ENCODE measurements around the gene IL11RA.
A peak's percentile ranks its signal among the peaks of the same experiment; 100 is the strongest.
"Not testable (repeated sequence)": the region's sequence is repeated elsewhere in the genome, so short reads cannot be mapped to it uniquely, and the experiment has no call there.

Gene IL11RA

DNA sequence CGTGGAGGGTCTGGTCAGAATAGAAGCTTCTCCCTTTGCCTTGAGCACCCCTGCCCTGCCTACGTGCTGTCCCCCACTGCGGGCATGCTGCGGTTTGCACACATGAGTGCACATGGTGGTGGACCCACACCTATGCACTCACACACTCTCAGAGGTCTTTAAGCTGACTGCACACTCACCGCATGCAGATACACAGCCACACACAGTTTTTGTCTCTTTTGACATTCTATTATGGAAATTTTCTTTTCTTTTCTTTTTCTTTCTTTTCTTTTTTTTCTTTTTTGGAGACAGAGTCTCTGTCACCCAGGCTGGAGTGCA, 22.5 kb upstream of the IL11RA start:
- no peak for DNase-seq

DNA sequence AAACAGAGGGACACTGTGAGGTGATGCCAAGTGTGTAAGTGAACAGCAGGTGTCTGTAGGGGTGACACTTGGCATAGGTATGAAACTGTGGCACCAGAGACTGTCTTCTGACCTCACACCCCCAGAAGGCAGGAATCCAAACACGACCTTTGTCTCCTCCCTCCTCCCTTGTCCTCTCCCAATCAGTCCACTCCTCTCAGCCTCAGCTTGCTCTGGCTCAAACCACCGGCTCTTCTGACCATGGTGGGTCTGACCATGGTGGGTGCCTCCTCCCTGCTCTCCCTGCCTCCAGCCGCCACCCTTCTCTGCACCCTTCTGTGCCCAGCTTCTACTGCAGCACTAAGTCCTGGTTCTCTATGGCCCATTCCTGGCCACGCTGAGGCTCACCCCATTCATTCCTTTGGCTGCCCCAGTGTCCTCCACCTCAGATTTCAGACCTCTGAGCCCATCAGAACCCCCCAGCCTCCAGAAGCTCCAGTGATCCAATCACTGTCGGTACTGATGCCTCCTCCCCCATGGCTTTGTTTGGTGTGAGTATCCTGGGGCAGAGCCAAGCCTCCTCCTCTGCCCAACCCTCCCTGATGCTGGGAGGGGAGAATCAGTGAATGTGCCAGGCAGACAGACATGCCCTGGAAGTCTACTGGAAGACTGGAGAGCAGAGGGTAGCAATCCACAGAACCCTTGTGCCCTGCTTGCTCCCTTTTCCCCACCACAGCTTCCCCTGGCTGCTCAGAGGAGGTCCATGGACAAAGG, 21.4 kb upstream of the IL11RA start:
- no peak for DNase-seq

DNA sequence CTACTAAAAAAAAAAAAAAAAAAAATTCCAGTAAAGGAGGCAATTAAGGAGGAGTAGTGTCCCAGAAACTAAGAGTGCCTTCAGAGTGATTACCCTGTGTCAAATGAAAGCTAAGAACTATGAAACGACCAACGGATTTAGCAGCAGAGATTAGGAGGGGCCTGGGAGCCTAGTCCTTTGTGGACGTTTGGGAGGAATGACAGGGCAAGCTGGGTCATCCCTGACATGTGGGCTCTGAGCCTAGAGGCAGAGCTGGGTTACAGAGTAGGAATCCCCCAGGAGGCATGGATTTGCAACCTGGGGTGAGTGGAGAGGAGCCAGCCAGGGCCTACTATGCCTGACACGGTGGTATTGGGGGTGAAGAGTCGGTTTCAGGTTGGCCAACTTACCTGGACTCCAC, 18.8 kb upstream of the IL11RA start:
- no peak for DNase-seq

DNA sequence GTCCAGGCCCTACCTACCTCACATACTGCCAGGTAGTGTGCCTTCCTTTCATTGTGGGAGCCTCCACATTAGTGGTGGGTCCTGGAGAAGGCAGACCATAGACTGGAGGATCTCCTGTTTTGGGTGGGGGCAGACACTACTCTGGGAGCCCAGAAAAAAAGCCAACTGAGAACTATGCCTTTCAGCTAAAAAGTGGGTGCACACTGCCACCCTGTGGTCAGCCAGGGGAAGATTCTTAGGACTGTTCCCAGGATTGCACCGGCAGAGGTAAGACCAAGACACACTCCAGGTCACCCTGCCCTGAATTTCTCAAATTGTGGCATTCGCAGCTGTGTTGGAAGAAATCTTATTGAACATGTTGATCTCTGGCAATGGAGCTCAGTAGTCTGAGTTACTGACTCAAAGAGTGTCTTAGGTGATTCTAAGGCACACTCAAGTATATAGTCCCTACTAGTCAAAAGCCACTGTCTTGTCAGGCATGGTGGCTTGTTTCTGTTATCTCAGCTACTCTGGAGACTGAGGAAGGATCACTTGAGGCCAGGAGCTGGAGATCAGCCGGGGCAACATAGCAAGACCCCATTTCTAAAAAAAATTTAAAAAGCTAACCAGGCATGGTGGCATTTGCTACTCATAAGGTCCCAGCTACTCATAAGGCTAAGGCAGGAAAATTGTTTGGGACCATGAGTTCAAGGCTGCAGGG, 18.0 kb upstream of the IL11RA start:
- DNase-seq: peak; percentile 56

DNA sequence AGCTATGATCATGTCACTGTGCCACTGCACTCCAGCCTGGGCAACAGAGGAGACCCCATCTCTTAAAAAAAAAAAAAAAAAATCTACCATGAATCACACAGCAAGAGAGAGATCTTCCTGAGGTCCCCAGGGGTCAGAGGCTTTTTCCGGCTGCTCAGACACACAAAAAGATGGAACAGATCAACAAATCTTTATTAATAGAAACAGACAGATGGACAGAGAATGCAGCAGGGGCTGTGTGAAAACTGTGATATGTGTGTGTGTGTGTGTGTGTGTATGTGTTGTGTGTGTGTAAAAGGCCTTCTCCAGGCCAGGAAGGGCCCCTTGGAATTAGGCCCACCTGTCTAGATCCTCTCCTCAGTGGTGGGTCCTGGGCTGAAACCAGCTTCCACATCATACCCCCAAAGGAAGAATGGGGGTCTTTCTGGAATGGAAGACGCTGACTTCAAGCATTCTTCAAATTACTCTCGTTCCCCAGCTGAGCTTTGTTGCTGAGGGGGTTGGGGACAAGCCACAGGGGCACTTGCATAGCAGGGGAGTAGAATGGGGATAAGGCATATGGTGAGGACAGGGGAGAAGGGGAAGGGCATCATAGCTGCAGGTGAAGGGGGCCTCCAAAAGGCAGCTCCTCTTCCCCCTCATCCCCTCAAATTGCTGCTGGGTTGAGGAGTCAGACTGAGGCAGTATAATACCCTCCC, 17.3 kb upstream of the IL11RA start:
- DNase-seq: no peak

DNA sequence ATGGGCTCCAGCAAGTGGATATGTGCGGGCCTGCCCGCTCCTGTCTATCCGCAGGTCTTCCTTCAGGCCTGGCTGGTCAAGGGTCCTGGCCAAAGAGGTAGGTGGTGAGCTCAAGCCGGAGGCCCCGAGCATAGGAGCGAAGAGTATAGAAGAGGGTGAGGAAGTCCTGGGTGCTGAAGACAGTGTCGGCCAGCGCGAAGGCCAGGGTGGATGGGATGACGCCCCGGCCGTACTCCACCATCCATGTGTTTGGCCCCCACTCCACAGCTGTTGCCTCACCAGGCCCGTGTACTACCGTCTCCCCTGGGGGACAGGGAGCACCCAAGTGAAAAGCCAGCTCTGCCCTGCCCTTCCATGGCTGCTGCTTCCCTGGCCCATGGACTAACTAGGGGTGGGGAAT, 16.4 kb upstream of the IL11RA start:
- DNase-seq: no peak

DNA sequence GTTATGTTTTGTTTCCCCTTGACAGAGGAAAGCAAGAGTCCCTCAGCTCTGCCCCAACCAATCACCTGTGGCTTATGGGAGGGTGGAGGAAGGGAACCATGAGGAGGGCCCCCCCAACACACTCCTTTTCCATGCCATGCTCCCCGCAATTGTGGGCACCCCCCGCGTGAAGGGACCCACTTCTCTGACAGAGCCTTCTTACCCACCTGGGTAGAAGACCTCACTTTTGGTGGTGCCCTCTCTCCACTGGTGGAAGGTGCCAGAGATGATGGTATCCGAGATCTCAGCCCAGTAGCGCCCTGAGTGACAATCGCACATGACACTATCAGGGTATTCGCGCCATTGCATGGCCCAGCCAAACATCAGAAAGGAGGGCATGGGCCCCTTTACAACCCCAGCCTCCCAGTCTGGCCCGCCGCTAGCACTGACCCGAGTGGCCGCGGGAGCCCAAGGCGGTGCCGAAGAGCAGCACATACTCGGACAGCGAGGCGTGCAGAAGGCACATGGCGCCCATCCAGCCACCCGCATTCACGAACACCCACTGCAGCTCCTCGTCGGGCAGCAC, 15.1 kb upstream of the IL11RA start:
- DNase-seq: no peak

DNA sequence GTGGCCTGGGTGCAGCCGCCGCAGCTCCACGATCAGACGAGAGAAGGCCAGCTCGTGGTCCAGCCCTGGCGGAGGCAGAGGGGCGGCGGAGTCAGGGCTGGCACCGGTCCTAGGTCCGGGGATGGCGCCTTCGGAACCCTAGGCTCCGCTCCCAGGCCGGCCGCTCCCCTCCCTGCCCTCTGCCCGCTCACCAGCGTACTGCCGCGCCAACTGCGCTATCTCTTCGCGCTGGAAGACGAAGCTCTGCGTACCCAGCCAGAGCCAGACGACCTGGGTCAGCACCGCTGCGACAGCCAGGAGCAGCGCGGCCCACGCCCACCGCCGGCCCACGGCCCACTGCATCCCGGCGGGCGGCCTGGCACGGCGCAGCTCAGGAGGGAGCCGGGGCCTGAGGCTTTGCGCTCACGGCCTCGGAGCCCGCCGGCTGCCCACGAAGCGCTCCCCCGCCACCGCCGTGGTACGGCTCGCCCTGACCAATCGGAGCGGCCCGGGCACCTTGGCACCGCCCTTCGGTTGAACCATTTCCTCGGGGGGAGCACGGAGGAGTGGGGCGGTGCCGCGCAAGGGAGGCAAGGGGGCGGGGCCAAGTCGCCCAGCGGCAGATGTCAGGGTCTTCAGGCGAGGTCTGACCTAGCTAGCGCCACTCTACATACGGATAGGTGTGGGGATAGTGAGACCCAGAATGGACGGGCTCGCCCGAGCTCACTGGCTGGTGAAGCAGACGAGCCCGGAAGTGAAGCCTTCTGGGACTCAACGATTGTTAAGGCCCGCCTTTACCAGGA, 14.4 kb upstream of the IL11RA start, which contains the start of gene SIGMAR1:
SIGMAR1 (minus strand) TSS at position 432 of the 782 bp plus-strand sequence; CDS start at position 342, 90 bp downstream.
- DNase-seq: peak; percentile 95

DNA sequence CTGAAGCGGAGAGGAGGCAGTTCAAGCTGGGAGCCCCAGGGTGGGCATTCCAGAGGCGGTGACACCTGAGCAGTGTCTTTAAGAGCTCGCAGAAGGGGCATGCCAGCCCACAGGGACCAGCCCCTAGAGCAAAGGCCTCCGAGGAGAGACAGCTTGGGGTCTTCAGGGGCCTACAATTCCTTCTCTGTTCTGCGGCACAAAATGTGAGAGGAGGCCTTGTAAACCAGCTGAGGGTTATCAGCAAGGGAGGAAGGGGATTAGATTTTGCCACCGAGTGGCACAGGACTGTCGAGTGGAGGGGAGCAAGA, 13.9 kb upstream of the IL11RA start:
- DNase-seq: no peak

DNA sequence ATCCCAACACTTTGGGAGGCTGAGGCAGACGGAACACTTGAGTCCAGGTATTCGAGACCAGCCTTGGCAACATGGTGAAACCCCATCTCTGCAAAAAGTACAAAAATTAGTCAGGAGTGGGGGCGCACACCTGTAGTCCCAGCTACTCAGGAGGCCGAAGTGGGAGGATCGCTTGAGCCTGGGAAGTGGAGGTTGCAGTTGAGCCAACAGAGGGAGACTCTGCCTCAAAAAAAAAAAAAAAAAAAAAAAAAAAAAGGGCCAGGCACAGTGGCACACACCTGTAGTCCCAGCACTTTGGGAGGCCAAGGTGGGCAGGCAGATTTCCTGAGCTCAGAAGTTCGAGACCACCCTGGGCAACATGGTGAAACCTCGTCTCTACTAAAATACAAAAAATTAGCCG, 12.7 kb upstream of the IL11RA start:
- DNase-seq: not testable (repeated sequence)

DNA sequence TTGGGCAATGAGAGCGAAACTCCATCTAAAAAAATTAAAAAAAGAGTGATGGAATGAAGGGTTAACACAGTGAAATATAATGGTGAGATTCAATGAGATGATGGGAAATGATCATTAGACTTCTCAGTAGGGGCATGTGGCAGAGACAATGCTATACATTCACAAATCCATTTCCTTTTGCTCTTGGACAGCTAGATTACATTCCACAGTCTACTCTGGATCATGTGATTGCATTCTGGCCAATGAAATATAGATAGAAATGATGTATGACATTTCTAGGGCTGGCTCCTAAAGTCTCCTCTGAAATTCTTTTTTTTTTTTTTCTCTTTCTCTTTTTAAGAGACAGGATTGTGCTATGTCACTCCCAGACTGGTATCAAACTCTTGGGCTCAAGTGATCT, 9.3 kb upstream of the IL11RA start:
- DNase-seq: peak; percentile 37

DNA sequence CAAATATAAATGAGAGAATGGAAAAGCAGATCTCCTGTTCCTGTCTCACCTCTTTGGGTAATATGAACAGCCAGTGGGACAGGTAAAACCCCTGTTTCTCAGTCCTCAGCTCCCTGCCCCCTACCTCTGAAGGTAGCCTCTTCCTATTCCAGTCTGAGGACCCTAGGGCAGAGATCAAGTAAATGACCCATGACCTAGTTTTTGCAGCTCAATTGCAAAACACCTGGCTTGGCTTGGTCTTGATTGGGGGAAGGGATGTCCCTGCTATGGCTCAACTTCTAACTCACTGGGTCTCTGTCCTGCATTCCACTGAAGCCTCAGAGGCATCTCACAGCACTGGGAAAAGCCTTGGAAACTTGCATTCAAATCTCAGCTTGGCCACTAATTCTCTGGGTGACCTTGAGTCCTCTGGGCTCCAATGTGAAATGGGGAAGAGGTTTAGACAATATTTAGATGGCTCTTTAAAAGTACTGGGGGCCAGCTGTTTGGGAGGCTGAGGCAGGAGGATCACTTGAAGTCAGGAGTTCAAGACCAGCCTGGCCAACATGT, 7.1 kb upstream of the IL11RA start:
- DNase-seq: no peak

DNA sequence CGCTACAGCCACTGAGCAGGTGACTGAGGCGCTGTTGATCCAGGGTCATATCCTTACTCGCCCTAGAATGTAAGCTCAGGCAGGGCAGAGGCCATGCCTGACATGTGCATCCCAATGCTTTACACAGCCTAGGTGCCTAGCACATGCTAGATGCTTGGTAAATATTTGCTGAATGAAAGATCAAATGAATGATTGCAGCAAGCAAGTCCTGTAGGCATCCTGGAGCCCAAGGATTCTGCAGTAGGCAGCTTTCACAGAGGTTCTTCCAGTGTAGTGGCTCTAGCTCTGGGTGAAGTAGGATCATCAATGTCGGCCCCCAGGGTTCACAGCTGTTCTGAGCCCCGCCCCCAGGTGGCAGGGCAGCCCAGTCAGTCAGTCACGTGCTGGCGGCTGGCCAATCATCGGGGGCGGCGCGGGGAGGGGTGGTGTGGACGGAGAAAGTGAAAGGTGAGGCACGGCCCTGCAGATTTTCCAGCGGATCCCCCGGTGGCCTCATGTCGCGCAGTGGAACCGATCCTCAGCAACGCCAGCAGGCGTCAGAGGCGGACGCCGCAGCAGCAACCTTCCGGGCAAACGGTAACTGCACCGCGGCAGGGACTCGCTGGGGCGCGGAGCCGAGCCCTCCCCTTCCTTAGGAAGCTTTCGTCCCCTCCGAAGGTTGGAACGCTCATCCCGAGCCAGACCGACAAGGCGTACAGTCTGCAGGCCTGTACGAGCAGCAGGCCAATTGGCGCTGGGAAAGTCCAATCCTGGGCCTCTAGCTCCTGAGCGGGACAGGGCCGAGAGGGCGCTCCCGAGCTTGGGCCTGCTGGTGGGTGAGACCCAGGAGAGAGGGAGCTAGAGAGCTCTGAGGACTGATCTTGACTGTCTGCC, 5.5 kb upstream of the IL11RA start, which contains the start of gene GALT:
GALT (plus strand) TSS at position 465 of the 873 bp plus-strand sequence; CDS start at position 495, 30 bp downstream.
- DNase-seq: peak; percentile 88

DNA sequence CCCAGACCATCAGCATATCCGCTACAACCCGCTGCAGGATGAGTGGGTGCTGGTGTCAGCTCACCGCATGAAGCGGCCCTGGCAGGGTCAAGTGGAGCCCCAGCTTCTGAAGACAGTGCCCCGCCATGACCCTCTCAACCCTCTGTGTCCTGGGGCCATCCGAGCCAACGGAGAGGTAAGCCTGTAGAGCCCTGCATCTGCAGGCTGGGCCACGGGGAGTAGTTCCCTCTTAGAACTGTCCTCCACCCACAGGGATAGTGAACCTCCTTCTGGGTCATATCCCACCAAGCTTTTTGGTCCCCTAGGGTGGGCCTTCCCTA, 4.9 kb upstream of the IL11RA start:
- no peak for DNase-seq

DNA sequence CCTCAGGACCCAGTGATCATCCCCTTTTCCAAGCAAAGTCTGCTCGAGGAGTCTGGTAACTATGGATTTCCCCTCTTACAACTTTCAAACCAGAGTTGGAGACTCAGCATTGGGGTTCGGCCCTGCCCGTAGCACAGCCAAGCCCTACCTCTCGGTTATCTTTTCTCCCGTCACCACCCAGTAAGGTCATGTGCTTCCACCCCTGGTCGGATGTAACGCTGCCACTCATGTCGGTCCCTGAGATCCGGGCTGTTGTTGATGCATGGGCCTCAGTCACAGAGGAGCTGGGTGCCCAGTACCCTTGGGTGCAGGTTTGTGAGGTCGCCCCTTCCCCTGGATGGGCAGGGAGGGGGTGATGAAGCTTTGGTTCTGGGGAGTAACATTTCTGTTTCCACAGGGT, 4.3 kb upstream of the IL11RA start:
- DNase-seq: no peak

DNA sequence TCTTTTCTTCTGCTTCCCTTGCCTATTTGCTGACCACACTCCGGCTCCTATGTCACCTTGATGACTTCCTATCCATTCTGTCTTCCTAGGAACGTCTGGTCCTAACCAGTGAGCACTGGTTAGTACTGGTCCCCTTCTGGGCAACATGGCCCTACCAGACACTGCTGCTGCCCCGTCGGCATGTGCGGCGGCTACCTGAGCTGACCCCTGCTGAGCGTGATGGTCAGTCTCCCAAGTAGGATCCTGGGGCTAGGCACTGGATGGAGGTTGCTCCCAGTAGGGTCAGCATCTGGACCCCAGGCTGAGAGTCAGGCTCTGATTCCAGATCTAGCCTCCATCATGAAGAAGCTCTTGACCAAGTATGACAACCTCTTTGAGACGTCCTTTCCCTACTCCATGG, 3.3 kb upstream of the IL11RA start:
- DNase-seq: no peak

DNA sequence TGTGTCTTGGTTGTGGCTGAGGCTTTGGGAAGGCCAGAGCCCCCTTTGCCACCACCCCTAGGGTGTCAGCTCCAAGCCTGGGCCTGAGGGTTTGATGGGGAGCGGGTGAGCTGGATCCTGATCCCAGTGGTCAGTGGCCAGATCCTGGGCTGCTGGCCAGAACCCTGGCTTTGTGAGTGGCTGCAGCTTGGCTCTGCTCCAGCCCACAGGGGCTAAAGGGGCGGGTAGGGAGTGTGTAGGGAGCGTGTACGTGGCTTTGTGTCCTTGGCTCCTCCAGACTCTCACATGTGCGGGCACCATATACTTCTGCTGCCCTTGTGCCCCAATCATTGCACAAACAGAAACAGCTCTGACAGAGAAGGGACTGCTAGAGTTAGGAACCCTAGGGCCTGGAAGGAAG, 1.2 kb upstream of the IL11RA start:
- no peak for DNase-seq

DNA sequence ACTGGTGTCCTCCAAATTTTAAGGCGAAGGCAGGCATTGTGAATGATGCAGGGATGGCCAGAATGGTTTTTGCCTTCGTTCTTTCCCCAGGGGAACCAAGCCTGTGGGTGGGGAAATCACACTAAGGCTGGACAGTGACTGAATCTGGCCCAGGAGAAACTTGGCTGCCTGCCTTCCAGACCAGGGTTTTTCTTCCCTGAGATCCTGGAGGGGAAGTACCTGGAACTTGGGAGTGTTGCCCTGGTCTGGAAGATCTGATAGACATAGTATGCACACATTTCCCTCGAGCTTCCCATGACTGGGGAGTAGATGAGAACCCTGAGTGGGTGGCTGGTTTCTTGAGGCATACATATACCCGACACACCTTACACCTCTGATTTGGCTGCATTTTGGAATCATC, 664 bp upstream of the IL11RA start:
- no peak for DNase-seq

DNA sequence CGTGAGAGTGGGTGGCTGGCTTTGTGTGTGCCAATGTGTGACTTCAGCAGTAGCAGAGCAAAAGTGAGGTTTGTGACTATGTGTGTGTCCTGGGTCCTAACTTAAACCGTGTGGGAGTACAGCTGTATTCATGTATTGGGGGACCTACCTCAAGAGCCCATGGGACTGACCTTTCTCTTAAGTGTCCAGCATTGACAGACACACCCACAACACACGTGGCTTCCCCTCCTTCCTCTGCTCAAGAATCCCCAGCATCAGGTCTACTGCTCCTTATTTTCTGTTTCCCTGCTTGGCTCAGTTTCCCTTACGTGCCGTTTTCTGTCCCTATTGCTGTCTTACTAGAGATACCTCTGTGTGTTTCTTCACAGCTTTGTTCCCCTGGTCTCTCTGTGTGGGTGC, 616 bp downstream of the IL11RA start:
- no peak for DNase-seq

DNA sequence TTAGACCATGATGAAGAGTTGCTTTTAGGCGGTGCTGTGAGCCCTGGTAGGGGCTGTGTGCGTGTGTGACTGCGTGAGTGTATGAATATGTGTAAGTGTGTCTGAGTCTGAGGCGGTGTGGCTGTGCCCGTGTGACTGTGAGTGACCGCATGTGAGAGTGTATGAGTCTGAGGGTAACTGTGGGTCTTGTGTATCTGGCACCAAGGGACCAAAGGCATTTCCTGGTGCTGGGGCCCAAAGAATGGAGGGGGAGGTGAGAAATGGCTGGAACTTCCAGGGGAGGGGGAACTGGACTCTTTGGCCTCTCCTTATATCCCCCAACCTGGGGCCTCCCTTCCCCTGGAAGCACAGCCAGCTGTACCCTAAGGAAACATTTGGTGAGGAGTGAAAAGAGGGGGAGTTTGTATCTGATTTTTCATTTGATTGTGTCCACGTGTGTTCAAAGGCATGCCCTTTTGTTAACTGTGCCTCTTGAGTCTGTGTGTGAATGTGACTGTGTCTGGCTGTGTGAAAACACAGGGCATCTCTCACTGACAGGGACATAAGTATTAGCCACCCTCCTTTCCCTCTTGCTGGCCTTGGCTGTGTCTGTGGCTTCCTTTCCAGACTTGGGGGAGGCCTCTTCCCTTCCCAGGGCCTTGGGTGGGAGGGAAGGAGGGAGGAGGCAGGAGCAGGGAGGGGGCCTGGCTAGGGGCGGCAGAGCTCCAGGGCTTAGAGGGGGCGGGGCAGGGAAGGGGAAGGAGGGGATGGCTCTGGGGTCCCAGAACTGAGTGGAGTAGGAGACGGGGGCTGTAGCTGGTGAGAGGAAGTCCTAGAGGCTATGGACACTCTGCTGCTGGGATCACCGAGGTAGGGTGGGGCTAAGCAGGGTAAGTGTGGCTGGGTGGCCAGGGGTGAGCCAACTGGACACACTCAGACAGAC, 1.4 kb downstream of the IL11RA start:
- DNase-seq: peak; percentile 80
